Mesenteric fat pad (tissue), 1 donor: ENCODE results near the gene SERPINB12. TPM values are rescaled to one million over a fixed set of nuclear protein-coding genes. Genes with fewer than 3 reads are reported as not detected.

Source experiments
- DNase-seq: peaks from one replicate; pipeline ENCODE4 v3.0.0-alpha.2; 2020; ENCODE audit warnings: low spot score
- long read RNA-seq: library from polyadenylated mRNA; unstranded; transcript quantifications from one replicate; pipeline ENCODE4 v2.0.0, GENCODE V29; 2020
- total RNA-seq: library from RNA; stranded (reverse); fragmentation: NEBNext Ultra II Directional; extraction: Animal tissue kit (Norgen Biotek cat#: 25700); gene quantifications from one replicate; pipeline ENCODE4 v1.2.1, GENCODE V29; 2021
- donor health status: DM: yes; HTN: yes; CAD: no.

The SERPINB12 gene
- total RNA-seq: not detected
- long read RNA-seq: 0 reads

GRCh38 chr18:63542069-63542468 lies at the start of gene SERPINB12:
TSS of gene SERPINB12 (plus strand) at chr18:63542369. CDS start at chr18:63556160, 13,791 bp downstream.
- no peak for DNase-seq

DNA sequence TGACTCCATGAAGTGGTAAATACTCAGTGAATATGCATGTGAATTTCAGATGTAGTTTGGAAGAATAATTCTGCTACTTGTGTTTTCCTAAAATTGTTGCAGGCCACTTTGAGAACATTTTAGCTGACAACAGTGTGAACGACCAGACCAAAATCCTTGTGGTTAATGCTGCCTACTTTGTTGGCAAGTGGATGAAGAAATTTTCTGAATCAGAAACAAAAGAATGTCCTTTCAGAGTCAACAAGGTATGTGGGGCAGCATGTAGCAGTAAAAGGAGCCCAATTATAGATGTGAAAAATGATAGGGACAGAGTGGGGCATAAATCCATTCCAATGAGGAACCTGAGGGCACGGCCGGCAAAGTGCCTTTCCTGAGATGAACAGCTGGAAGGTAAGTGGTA lies 49.3 kb upstream of the SERPINB12 start:
- DNase-seq: no peak

- no peak for DNase-seq
Measured at GRCh38 chr18:63495675-63496074, 46.5 kb upstream of the SERPINB12 start.

GRCh38 chr18:63505566-63506335 lies 36.4 kb upstream of the SERPINB12 start:
- DNase-seq: no peak

GRCh38 chr18:63506336-63506646 lies 35.9 kb upstream of the SERPINB12 start:
- DNase-seq: no peak

- no peak for DNase-seq
Measured at GRCh38 chr18:63508596-63508995, 33.6 kb upstream of the SERPINB12 start.

GRCh38 chr18:63511285-63511684 lies 30.9 kb upstream of the SERPINB12 start:
- no peak for DNase-seq

DNA sequence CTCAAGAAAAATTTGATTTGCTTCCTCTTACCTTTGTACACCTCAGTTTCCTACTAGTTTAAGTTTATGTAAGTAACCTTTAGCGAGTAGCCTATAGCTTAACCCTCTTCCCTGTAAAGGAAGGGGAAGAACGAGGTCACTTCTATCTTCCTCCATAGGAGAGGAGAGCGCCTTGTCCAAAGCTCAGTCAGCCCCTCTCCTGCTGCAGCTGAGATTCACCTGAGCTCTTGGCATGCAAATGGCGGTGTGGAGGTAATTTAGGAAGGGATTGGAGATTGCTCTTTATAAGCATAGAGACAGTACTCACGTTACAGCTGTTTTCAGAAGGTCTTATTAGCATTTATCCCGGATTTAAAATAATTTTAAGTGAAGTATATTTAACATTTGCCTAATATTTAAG lies 27.8 kb upstream of the SERPINB12 start:
- no peak for DNase-seq

- no peak for DNase-seq
Measured at GRCh38 chr18:63514888-63515678, 27.1 kb upstream of the SERPINB12 start.

DNA sequence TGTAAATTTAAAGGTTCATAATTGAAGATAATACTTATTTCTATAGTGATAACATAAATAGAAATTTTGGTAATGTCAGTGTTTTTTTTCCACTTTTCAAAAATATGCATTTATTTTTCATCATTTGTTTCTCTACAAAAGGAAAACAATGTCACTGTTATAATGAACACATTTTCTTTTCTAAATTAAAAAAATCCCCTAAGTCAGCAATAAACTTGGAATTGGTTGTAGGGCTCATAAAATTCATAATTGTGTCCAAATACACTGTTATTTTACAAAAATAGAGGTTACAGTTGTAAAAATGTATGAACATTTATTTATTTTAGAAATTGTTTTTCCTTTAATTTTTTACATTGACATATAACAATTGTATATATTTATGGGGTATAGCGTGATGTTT lies 26.4 kb upstream of the SERPINB12 start:
- no peak for DNase-seq

- DNase-seq: no peak
Measured at GRCh38 chr18:63518178-63519012, 23.8 kb upstream of the SERPINB12 start.

GRCh38 chr18:63520053-63520685 lies 22.0 kb upstream of the SERPINB12 start:
- DNase-seq: no peak

DNA sequence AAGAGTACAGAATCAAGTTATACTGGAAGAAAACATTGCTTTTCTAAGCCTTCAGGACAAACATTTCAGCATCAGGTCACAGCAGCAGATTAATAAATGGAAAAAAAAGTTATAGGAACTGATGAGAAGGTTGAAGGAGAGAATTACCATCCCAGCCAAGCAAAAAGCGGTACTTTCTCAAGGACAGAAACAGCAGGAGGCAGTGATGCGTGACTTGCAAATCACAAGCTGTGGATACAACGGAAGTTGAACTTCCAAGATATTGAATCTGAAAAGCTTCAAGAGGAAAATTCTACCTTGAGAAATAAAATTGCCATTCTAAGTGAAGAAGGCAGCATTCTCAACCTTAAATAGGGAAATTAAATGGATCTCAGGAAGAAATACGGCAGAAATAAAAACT lies 18.5 kb upstream of the SERPINB12 start:
- DNase-seq: no peak

DNA sequence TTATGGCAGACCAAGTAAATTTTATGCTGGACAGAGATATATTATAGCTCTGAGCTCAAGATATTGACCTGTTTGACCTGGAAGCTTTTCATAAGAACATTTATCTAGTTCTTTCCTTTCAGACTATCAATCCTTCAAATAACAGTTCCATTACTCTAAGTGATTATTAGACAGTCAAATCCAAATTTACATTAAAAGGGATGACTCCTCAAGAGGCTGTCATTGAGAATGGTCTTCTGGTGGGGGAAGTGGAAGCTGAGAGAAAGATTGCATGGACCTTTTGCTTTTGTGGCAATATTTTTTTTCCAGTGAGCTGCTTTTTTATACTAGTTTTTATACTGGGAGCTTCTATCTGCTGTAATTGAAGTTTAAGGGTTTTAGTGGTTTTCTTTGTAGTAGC lies 14.9 kb upstream of the SERPINB12 start:
- no peak for DNase-seq

DNA sequence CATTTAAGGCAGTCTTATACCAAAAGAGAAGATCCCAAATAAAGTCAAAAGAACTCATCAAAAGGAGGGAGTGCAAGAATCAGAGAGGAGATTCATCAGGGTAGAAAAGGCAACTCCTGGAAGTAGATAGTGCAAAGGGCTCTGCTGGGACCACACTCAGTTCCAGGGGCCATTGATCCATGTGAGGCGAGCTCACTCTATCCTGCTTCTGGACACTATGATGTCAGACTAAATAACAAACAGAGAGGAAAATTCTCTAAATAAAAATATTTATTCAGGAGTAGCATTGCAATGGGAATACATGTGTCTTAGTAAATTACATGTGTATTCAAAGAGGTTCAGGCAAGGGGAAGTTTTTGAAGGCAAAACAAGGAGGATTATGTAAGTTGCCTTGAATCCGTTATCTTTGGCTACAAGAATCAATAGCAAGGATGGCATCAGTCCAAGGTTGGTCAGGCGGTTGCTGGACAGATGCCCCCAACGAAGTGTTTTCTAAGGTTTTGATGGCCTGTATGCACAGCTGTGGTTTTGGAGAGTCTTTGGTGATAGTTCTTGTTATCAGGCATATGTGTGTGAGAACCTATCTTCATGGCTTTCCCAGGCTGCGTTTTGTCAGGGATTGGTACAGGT lies 13.2 kb upstream of the SERPINB12 start:
- DNase-seq: no peak

GRCh38 chr18:63532471-63532870 lies 9.7 kb upstream of the SERPINB12 start:
- no peak for DNase-seq

GRCh38 chr18:63534615-63535014 lies 7.6 kb upstream of the SERPINB12 start:
- DNase-seq: no peak

GRCh38 chr18:63539904-63540510 lies 2.2 kb upstream of the SERPINB12 start:
- no peak for DNase-seq

- DNase-seq: no peak
Measured at GRCh38 chr18:63544017-63544416, 1.8 kb downstream of the SERPINB12 start.

DNA sequence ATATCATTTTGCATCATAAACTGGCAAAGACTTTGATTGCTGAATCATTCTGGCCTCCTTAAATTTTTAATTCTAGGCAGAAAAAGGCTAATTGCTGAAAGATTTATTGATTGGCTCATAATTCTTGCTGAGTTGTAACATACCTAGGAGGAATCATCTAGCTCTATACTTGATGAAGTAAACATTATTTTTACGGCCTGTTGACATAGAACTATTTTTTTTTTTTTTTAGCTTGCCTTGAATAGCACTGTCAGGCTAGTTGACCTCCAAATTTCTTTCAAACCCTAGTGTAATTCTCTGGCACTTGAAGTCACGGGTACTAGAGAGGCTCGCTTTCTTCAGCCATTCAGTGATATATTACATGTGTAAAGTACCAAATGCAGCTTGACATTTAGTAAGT lies 2.8 kb downstream of the SERPINB12 start:
- no peak for DNase-seq
